Vagina (tissue), 2 donors: ENCODE results near the gene GTF2H2C.
"Not testable (repeated sequence)": the region's sequence is repeated elsewhere in the genome, so short reads cannot be mapped to it uniquely, and the experiment has no call there.

Experiments
- POLR2A ChIP-seq, 2 donors: fragments of 450-650 bp; IDR thresholded peaks; one replicate each; pipeline ENCODE4 v1.6.1; 2017; ENCODE audit warnings: antibody characterized with exemption in 2 of 2, mild to moderate bottlenecking in 2 of 2, moderate library complexity in 2 of 2
- TF ChIP-seq, protein P1 (sequence below), 3 experiments: fragments of 450-650 bp in 2 of 3; fragments of 200-600 bp in 1 of 3; sonication (generic) in 1 of 3; IDR thresholded peaks; one replicate each; pipeline ENCODE4 v1.5.1; 2017 to 2019; ENCODE audit warnings: antibody characterized with exemption in 3 of 3, mild to moderate bottlenecking in 2 of 3, moderate library complexity in 2 of 3

DNA sequence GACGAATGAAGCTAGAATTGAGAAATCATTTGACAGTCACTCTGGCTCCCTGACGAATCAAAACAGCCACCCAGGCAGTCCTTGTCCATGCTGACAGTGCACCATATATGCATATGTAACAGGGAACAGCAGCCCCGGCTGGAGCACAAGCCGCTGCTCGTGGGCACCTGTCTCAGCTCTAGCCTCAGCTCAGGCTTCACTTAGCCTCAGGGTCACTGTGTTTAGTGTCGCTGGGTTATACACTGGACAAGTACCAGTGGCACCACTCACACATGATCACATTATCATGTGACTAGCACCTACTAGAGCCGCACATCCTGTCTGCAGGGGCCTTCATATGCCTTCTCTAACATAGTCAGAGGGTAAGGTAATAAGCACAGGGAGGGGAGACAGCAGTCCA is 54.9 kb downstream of the GTF2H2C start:
- TF ChIP-seq POLR2A (IDR thresholded peaks at IDR 0.05): not testable (repeated sequence)
- TF ChIP-seq, protein P1, sequence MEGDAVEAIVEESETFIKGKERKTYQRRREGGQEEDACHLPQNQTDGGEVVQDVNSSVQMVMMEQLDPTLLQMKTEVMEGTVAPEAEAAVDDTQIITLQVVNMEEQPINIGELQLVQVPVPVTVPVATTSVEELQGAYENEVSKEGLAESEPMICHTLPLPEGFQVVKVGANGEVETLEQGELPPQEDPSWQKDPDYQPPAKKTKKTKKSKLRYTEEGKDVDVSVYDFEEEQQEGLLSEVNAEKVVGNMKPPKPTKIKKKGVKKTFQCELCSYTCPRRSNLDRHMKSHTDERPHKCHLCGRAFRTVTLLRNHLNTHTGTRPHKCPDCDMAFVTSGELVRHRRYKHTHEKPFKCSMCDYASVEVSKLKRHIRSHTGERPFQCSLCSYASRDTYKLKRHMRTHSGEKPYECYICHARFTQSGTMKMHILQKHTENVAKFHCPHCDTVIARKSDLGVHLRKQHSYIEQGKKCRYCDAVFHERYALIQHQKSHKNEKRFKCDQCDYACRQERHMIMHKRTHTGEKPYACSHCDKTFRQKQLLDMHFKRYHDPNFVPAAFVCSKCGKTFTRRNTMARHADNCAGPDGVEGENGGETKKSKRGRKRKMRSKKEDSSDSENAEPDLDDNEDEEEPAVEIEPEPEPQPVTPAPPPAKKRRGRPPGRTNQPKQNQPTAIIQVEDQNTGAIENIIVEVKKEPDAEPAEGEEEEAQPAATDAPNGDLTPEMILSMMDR (IDR thresholded peaks at IDR 0.05): not testable (repeated sequence)
